OCI-LY1 (cell line): ENCODE data around the gene SHC1.

Experiments used
- CTCF ChIP-seq: fragments of 200-600 bp; sonication (generic), shearing (Covaris generic); IDR thresholded peaks from 2 replicates; pipeline ENCODE4 v1.5.1; 2017; ENCODE audit warnings: mild to moderate bottlenecking, antibody characterized with exemption, low read length, moderate library complexity, mixed read lengths
- EZH2 ChIP-seq: fragments of 200-600 bp; sonication (generic), shearing (Covaris generic); IDR thresholded peaks from 2 replicates; pipeline ENCODE4 v1.8.0; 2017; ENCODE audit warnings: borderline replicate concordance, mixed run types, mild to moderate bottlenecking, antibody characterized with exemption, low read length, moderate library complexity, mixed read lengths

- TF ChIP-seq CTCF: no peak
- TF ChIP-seq EZH2: no peak
These were observed 19.7 kb upstream of the SHC1 start for GRCh38 chr1:154990276-154990675.
